Testis (tissue), 3 donors: ENCODE data around the gene CAMTA1. TPM values are rescaled to one million over a fixed set of nuclear protein-coding genes. Genes with fewer than 3 reads are reported as not detected.
A peak's percentile ranks its signal among the peaks of the same experiment; 100 is the strongest.

ENCODE experiments used
- DNase-seq: peaks from one replicate; pipeline ENCODE4 v3.0.0-alpha.2; 2019
- H3K27ac ChIP-seq, 2 donors: fragments of 200-600 bp; sonication (generic); one replicate each; pipeline ENCODE4 v1.5.1; 2019
- H3K27me3 ChIP-seq: fragments of 200-600 bp; sonication (generic); one replicate; pipeline ENCODE4 v1.5.1; 2019
- H3K36me3 ChIP-seq: fragments of 200-600 bp; sonication (generic); one replicate; pipeline ENCODE4 v1.5.1; 2017; ENCODE audit warnings: low read depth; ENCODE audit errors: missing control alignments
- H3K4me1 ChIP-seq: fragments of 200-600 bp; sonication (generic); one replicate; pipeline ENCODE4 v1.5.1; 2019
- H3K4me3 ChIP-seq, 2 donors: fragments of 200-600 bp; sonication (generic); one replicate each; pipeline ENCODE4 v1.5.1; 2017 to 2019
- H3K9me3 ChIP-seq: fragments of 200-600 bp; sonication (generic); one replicate; pipeline ENCODE4 v1.5.1; 2017
- CTCF ChIP-seq, 3 experiments: fragments of 450-650 bp in 2 of 3; fragments of 200-600 bp in 1 of 3; sonication (generic) in 1 of 3; IDR thresholded peaks; one replicate each; pipeline ENCODE4 v1.5.1; 2016 to 2019; ENCODE audit warnings: antibody characterized with exemption in 3 of 3, mild to moderate bottlenecking in 2 of 3, moderate library complexity in 1 of 3
- POLR2A ChIP-seq: fragments of 450-650 bp; IDR thresholded peaks from one replicate; pipeline ENCODE4 v1.6.1; 2017; ENCODE audit warnings: antibody characterized with exemption, mild to moderate bottlenecking, moderate library complexity
- WGBS, 2 donors: methylation state at CpG; one replicate each; pipeline ENCODE4 v1.1.5; 2018; 5-methylcytosine and 5-hydroxymethylcytosine counted together
- intact Hi-C: fragments of 100-400 bp; cut with DNase I; formaldehyde crosslinking; loops from one replicate; pipeline ENCODE4 v1.15.1; 2023; ENCODE audit warnings: low total_unique reads
- polyA plus RNA-seq: library from polyadenylated mRNA; stranded (reverse); fragments of 350-450 nt; fragmentation: Illumina TruSeq; extraction: RNeasy Lipid Tissue Mini Kit (QIAGEN cat#74804); gene quantifications from one replicate; pipeline ENCODE4 v1.2.3, GENCODE V29; 2014; ENCODE audit warnings: low read depth, low replicate concordance; ENCODE audit not compliant: insufficient read depth
- total RNA-seq, 2 donors: library from RNA; depleted of rRNA; stranded (reverse); fragments of >200 nt; gene quantifications; one replicate each; pipeline ENCODE4 v1.2.3, GENCODE V29; 2016

Gene CAMTA1
- total and polyA plus RNA-seq, 3 donors from 2014 or later: 116 to 158 (median 119) TPM

GRCh38 chr1:7760245-7760644 is 975.0 kb downstream of the CAMTA1 start:
- TF ChIP-seq CTCF (IDR thresholded peaks at IDR 0.05): no peak
- TF ChIP-seq POLR2A: no peak
- Histone ChIP-seq H3K27me3 (no peaks in the 10 kb centered on the region), H3K36me3 (no peaks in the 10 kb centered on the region), H3K4me3 (no peak overlapping the region), H3K27ac (no peak overlapping the region), H3K9me3 (no peaks in the 10 kb centered on the region), H3K4me1 (no peaks in the 10 kb centered on the region)
- WGBS, 2 donors: 88 to 94% methylated on average over 6 of the region's 6 CpGs
- intact Hi-C loops: no loop called here
- no peak for DNase-seq

GRCh38 chr1:7761103-7761502 is 975.8 kb downstream of the CAMTA1 start:
- intact Hi-C loops: no loop called here
- TF ChIP-seq POLR2A (no peak), CTCF (IDR thresholded peaks at IDR 0.05) (no peak)
- H3K27ac ChIP-seq: no peak overlapping the region
- 86 to 87% methylated on average over 3 of the region's 3 CpGs for WGBS, 2 donors
- H3K4me1 ChIP-seq: no peaks in the 10 kb centered on the region
- H3K36me3 ChIP-seq: no peaks in the 10 kb centered on the region
- no peak overlapping the region for H3K4me3 ChIP-seq
- DNase-seq: no peak
- H3K9me3 ChIP-seq: no peaks in the 10 kb centered on the region
- no peaks in the 10 kb centered on the region for H3K27me3 ChIP-seq

GRCh38 chr1:7767176-7767575 is 981.9 kb downstream of the CAMTA1 start:
- no peaks in the 10 kb centered on the region for H3K9me3 ChIP-seq
- H3K4me1 ChIP-seq: peaks cover 4% of the 10 kb centered on the region
- H3K4me3 ChIP-seq: no peak overlapping the region
- no peaks in the 10 kb centered on the region for H3K27me3 ChIP-seq
- TF ChIP-seq CTCF (IDR thresholded peaks at IDR 0.05) (no peak), POLR2A (no peak)
- no peak overlapping the region for H3K27ac ChIP-seq
- 82 to 89% methylated on average over 4 of the region's 4 CpGs for WGBS, 2 donors
- H3K36me3 ChIP-seq: no peaks in the 10 kb centered on the region
- DNase-seq: no peak
- intact Hi-C loops: no loop called here

GRCh38 chr1:7768583-7768982 is 983.3 kb downstream of the CAMTA1 start:
- Histone ChIP-seq H3K4me3 (no peak overlapping the region), H3K27ac (no peak overlapping the region), H3K27me3 (no peaks in the 10 kb centered on the region), H3K36me3 (no peaks in the 10 kb centered on the region), H3K9me3 (no peaks in the 10 kb centered on the region), H3K4me1 (peaks cover 11% of the 10 kb centered on the region)
- whole genome bisulfite sequencing, 2 donors: 71 to 78% methylated on average over 2 of the region's 2 CpGs
- no peak for DNase-seq
- TF ChIP-seq CTCF (IDR thresholded peaks at IDR 0.05): no peak
- TF ChIP-seq POLR2A: no peak
- intact Hi-C loops: no loop called here

- 43 to 48% methylated on average over 12 of the region's 12 CpGs for WGBS, 2 donors
- H3K36me3 ChIP-seq: no peaks in the 10 kb centered on the region
- intact Hi-C loops: no loop called here
- no peak overlapping the region for H3K27ac ChIP-seq
- H3K4me3 ChIP-seq: peak overlapping the region in 1 of 2 donors; percentile 96
- no peak for DNase-seq
- TF ChIP-seq CTCF (IDR thresholded peaks at IDR 0.05) (no peak), POLR2A (no peak)
- H3K4me1 ChIP-seq: peaks cover 11% of the 10 kb centered on the region
- no peaks in the 10 kb centered on the region for H3K27me3 ChIP-seq
- no peaks in the 10 kb centered on the region for H3K9me3 ChIP-seq
Observed at GRCh38 chr1:7769673-7770412, 984.6 kb downstream of the CAMTA1 start.
